ENCODE results near the gene HNRNPA3.
"Not testable (repeated sequence)": the region's sequence is repeated elsewhere in the genome, so short reads cannot be mapped to it uniquely, and the experiment has no call there.

HNRNPA3 gene

GRCh38 chr2:177212106-177212890 lies at the start of gene HNRNPA3:
Gene HNRNPA3 (plus strand): TSS chr2:177212794. CDS start chr2:177212800, 6 bp downstream.
- in situ Hi-C loops (cut with MboI; ENCODE audit: low sequenced_read_pairs): no loop called here

- in situ Hi-C loops (cut with MboI; ENCODE audit: low sequenced_read_pairs): loop anchor here (10.0 kb wide), 1 partner anchor 171 kb away; no protein-coding TSS in a partner anchor
These were observed 48.5 kb upstream of the HNRNPA3 start for GRCh38 chr2:177164131-177164530.

GRCh38 chr2:177164584-177165052 lies 48.0 kb upstream of the HNRNPA3 start:
- in situ Hi-C loops (cut with MboI; ENCODE audit: low sequenced_read_pairs): loop anchor here (10.0 kb wide), 1 partner anchor 170 kb away; no protein-coding TSS in a partner anchor

- in situ Hi-C loops (cut with MboI; ENCODE audit: low sequenced_read_pairs): loop anchor here (10.0 kb wide), 1 partner anchor 170 kb away; no protein-coding TSS in a partner anchor
These were observed 47.5 kb upstream of the HNRNPA3 start for GRCh38 chr2:177165061-177165583.

GRCh38 chr2:177165721-177166711 lies 46.6 kb upstream of the HNRNPA3 start:
- in situ Hi-C loops (cut with MboI; ENCODE audit: low sequenced_read_pairs): loop anchor here (10.0 kb wide), 1 partner anchor 169 kb away; no protein-coding TSS in a partner anchor

GRCh38 chr2:177169810-177170514 lies 42.6 kb upstream of the HNRNPA3 start:
- in situ Hi-C loops (cut with MboI; ENCODE audit: low sequenced_read_pairs): loop anchor here (10.0 kb wide), 1 partner anchor 165 kb away; no protein-coding TSS in a partner anchor

GRCh38 chr2:177171418-177171865 lies 41.2 kb upstream of the HNRNPA3 start:
- in situ Hi-C loops (cut with MboI; ENCODE audit: low sequenced_read_pairs): no loop called here

- in situ Hi-C loops (cut with MboI; ENCODE audit: low sequenced_read_pairs): no loop called here
These were observed 40.3 kb upstream of the HNRNPA3 start for GRCh38 chr2:177172034-177172880.

GRCh38 chr2:177174486-177174885 lies 38.1 kb upstream of the HNRNPA3 start:
- in situ Hi-C loops (cut with MboI; ENCODE audit: low sequenced_read_pairs): no loop called here

GRCh38 chr2:177175917-177176668 lies 36.5 kb upstream of the HNRNPA3 start:
- in situ Hi-C loops (cut with MboI; ENCODE audit: low sequenced_read_pairs): no loop called here

- in situ Hi-C loops (cut with MboI; ENCODE audit: low sequenced_read_pairs): no loop called here
These were observed 33.8 kb upstream of the HNRNPA3 start for GRCh38 chr2:177178797-177179196.

GRCh38 chr2:177179227-177179626 lies 33.4 kb upstream of the HNRNPA3 start:
- in situ Hi-C loops (cut with MboI; ENCODE audit: low sequenced_read_pairs): no loop called here

- in situ Hi-C loops (cut with MboI; ENCODE audit: low sequenced_read_pairs): not testable (repeated sequence)
These were observed 32.9 kb upstream of the HNRNPA3 start for GRCh38 chr2:177179671-177180070.

- in situ Hi-C loops (cut with MboI; ENCODE audit: low sequenced_read_pairs): no loop called here
These were observed 32.2 kb upstream of the HNRNPA3 start for GRCh38 chr2:177180269-177181000.

GRCh38 chr2:177183860-177184259 lies 28.7 kb upstream of the HNRNPA3 start:
- in situ Hi-C loops (cut with MboI; ENCODE audit: low sequenced_read_pairs): no loop called here

GRCh38 chr2:177184606-177185005 lies 28.0 kb upstream of the HNRNPA3 start:
- in situ Hi-C loops (cut with MboI; ENCODE audit: low sequenced_read_pairs): no loop called here

GRCh38 chr2:177186038-177186437 lies 26.6 kb upstream of the HNRNPA3 start:
- in situ Hi-C loops (cut with MboI; ENCODE audit: low sequenced_read_pairs): not testable (repeated sequence)

Measured in HL-60/S4 treated with phorbol 12-myristate 13-acetate at 8.2 ng/mL for 4 days and 3 days (cell line).